ENCODE measurements around the gene TMEM151B. TPM values are rescaled to one million over a fixed set of nuclear protein-coding genes. Genes with fewer than 3 reads are reported as not detected.

TMEM151B gene
- total RNA-seq, 1 experiment from 2014 or later, result not detected

DNA sequence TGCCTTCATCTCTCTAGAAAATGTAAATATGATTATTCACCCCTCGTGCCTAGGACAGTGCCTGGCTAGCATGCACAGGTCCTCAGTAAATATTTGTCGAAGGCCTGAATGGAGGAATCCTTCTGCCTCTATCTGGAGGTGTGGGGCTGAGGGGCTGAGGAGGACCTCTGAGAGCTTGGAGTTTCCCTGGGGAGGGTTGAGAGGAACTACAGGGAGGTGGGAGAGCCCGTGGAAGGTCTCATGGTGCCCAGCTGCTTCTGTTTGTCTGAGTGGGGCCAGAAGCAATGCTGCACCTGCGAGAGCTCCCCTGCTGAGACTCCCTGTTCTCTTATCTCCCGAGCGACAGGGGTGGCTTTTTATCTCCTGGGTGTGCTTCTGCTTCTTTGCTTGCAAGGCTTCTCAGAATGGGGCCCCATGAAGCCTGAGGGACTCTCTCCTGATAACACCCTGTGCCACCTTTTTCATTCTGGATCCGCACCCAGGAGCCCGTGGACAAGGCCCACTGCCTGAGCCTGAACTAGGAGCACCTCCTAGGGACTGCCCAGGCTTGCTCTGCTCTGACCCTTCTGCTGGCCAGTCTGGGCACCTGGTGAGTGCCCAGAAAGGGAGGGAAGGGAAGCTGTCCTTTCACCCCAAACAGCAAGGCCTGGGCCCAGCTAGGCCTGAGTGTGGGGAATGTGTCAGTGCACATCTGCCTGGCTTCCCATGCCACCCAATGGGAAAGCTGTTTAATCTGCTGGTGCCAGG is 44.5 kb upstream of the TMEM151B start:
- POLR2A ChIA-PET, result interaction anchor here (3.0 kb wide), 1 partner anchor 20 kb away, joined by 27 read pairs; the partner anchor contains the start of gene HSP90AB1

More for the DNA sequence above, 44.5 kb upstream of the TMEM151B start:
- H3K79me2 ChIP-seq (ENCODE audit: insufficient read depth, low read length), result peaks cover 55% of the 10 kb centered on the region
- intact Hi-C loops (cut with micrococcal nuclease), result no loop called here
- H3K4me2 ChIP-seq (ENCODE audit: low read length), result no peak overlapping the region
- ChIA-PET CTCF (interaction anchor here (3.7 kb wide), 1 partner anchor 9 kb away, joined by 22 read pairs; no protein-coding TSS in a partner anchor), RAD21 (ENCODE audit: low non-redundant PET in 1 of 2, low total read pairs in 2 of 2, uncharacterized antibody in 2 of 2, unreplicated experiment in 2 of 2) (no interaction called here)
- DNase-seq (ENCODE audit: low read depth, low spot score) (no peak), ATAC-seq (no peak)
- no peak overlapping the region for H2AFZ ChIP-seq (ENCODE audit: low read depth, low read length, poor library complexity, severe bottlenecking)
- H4K20me1 ChIP-seq (ENCODE audit: insufficient read depth), result peaks cover 4% of the 10 kb centered on the region; the same call in 1 of the 2 replicates
- TF ChIP-seq EZH2phosphoT487 (IDR thresholded peaks at IDR 0.05; ENCODE audit: borderline replicate concordance) (no peak), SIN3A (IDR thresholded peaks at IDR 0.05; ENCODE audit: low read depth) (no peak), SP1 (IDR thresholded peaks at IDR 0.05; ENCODE audit: low read depth) (no peak), EGR1 (IDR thresholded peaks at IDR 0.05; ENCODE audit: low read depth) (no peak), ZBTB33 (IDR thresholded peaks at IDR 0.05; ENCODE audit: extremely low read depth, insufficient replicate concordance, low read length) (no peak), EZH2 (IDR thresholded peaks at IDR 0.05) (no peak), POLR2AphosphoS5 (IDR thresholded peaks at IDR 0.05; ENCODE audit: low read depth, low read length) (no peak), FOSL1 (IDR thresholded peaks at IDR 0.05; ENCODE audit: low read depth) (no peak), REST (IDR thresholded peaks at IDR 0.05; ENCODE audit: low read depth) (no peak), ZFX (IDR thresholded peaks at IDR 0.05) (no peak), CBX3 (IDR thresholded peaks at IDR 0.05; ENCODE audit: low read depth) (no peak), SRF (IDR thresholded peaks at IDR 0.05; ENCODE audit: low read depth) (no peak), CEBPB (IDR thresholded peaks at IDR 0.05; ENCODE audit: low read depth) (no peak), ELF1 (IDR thresholded peaks at IDR 0.05; ENCODE audit: borderline replicate concordance, low read depth) (no peak), YY1 (IDR thresholded peaks at IDR 0.05; ENCODE audit: extremely low read depth, insufficient replicate concordance, low read depth, low read length) (no peak), CTCF (IDR thresholded peaks at IDR 0.05 in 2 of 3, conservative IDR thresholded peaks at IDR 0.05 in 1 of 3; ENCODE audit: borderline replicate concordance in 1 of 3, insufficient read depth in 1 of 3, low read depth in 2 of 3, low read length in 2 of 3) (no peak), JUND (IDR thresholded peaks at IDR 0.05) (no peak), TCF7L2 (IDR thresholded peaks at IDR 0.05; ENCODE audit: borderline replicate concordance, extremely low read depth, insufficient read depth, insufficient read length) (no peak)
- TF ChIP-seq, protein P1, sequence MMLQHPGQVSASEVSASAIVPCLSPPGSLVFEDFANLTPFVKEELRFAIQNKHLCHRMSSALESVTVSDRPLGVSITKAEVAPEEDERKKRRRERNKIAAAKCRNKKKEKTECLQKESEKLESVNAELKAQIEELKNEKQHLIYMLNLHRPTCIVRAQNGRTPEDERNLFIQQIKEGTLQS (IDR thresholded peaks at IDR 0.05), result no peak
- H3K36me3 ChIP-seq (ENCODE audit: control insufficient read depth in 1 of 2, insufficient read depth in 2 of 2, low read length in 2 of 2), result peaks cover 4 to 25% of the 10 kb centered on the region in 2 experiments; a peak in 2 of 4 replicates
- H3K27me3 ChIP-seq (ENCODE audit: insufficient read depth, low read length), result no peaks in the 10 kb centered on the region
- H3K9ac ChIP-seq (ENCODE audit: low read length), result no peak overlapping the region
- no peak overlapping the region for H3K27ac ChIP-seq (ENCODE audit: low read depth, low read length)
- no peaks in the 10 kb centered on the region for H3K9me3 ChIP-seq (ENCODE audit: control insufficient read depth in 1 of 2, insufficient read depth in 1 of 2, low read depth in 1 of 2, low read length in 2 of 2)
- H3K9me2 ChIP-seq (ENCODE audit: insufficient read depth), result no peaks in the 10 kb centered on the region
- no TSS peak for BruUV-seq (replicated peaks)
- H3K4me3 ChIP-seq (replicated peaks in 1 of 2; ENCODE audit: low read depth in 1 of 2, low read length in 2 of 2), result no peak overlapping the region
- peaks cover 28 to 50% of the 10 kb centered on the region in 2 experiments for H3K4me1 ChIP-seq (ENCODE audit: control insufficient read depth in 1 of 2, insufficient read depth in 2 of 2, low read length in 2 of 2)

Data from HCT116 (cell line).